H1 (cell line): ENCODE data around the gene HOTAIR.

Source experiments
- EZH2 ChIP-seq: fragments of 200-600 bp; sonication (generic); IDR thresholded peaks from 2 replicates; pipeline ENCODE4 v1.7.1; 2012; ENCODE audit warnings: low read depth, mild to moderate bottlenecking, moderate library complexity, low read length, inconsistent platforms; ENCODE audit not compliant: severe bottlenecking
- RAD21 ChIP-seq, 2 experiments: IDR thresholded peaks in 1 of 2; conservative IDR thresholded peaks in 1 of 2; 2 replicates each; pipeline ENCODE4 v1.6.1; 2011; ENCODE audit warnings: low read depth in 2 of 2, low read length in 2 of 2, improper control_type of control experiment in 1 of 2, inconsistent platforms in 1 of 2, mild to moderate bottlenecking in 1 of 2, moderate library complexity in 1 of 2
- RBBP5 ChIP-seq: IDR thresholded peaks from 2 replicates; pipeline ENCODE4 v1.7.1; 2012; ENCODE audit warnings: low read depth, mild to moderate bottlenecking, inconsistent platforms, low read length, moderate library complexity, borderline replicate concordance
- TF ChIP-seq, protein P1 (sequence below), 3 experiments: IDR thresholded peaks; 1 replicate in 2 of 3; 2 replicates in 1 of 3; pipeline versions ENCODE4 v1.5.1 to v1.6.1; 2011; ENCODE audit warnings: low read length in 3 of 3, mild to moderate bottlenecking in 3 of 3, inconsistent platforms in 2 of 3, low read depth in 1 of 3, moderate library complexity in 1 of 3; ENCODE audit not compliant: insufficient read depth in 1 of 3; ENCODE audit errors: control extremely low read depth in 1 of 3
- TF ChIP-seq, protein P2 (sequence below): IDR thresholded peaks from 2 replicates; pipeline ENCODE4 v1.6.1; 2012; ENCODE audit warnings: inconsistent platforms
- TF ChIP-seq, protein P3 (sequence below): IDR thresholded peaks from 2 replicates; pipeline ENCODE4 v1.6.1; 2012; ENCODE audit warnings: inconsistent platforms

DNA sequence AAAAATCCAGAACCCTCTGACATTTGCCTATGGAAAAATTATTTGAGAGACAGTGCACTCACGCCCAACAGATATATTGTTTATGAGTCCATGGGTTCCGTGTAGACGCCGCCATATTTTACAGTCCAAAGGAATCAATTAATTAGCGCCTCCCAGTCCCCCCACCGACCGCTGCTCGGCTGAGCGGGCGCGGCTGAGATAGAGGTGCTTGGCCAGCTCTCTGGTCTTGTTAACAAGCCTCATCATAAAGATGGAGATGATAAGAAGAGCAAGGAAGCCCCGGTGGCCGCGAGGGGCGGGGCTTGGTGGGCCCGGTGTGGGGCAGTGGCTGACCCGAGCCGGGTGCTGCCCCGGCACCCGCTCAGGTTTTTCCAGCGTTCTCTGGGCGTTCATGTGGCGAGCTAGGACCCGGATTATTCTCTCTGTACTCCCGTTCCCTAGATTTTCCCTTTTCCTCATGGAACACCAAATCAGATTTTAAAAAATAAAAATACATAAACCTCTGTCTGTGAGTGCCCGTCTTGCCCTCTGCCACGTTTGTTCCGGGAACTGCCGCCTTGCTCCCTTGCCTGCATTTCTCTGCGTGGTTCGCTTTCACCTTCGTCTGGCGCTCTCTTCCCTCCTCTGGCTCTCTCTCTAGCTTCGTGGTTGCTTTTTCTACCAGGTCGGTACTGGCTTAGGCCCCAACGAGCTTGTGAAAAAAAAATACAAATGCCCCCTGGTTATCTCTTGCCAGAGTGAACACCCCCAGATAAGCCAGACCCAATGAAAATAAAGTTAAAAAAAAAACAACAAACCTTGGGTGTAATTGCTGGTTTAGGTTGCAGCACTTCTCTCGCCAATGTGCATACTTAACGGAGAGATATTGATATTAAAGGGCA, 11.1 kb downstream of the HOTAIR start:
- TF ChIP-seq, protein P1, sequence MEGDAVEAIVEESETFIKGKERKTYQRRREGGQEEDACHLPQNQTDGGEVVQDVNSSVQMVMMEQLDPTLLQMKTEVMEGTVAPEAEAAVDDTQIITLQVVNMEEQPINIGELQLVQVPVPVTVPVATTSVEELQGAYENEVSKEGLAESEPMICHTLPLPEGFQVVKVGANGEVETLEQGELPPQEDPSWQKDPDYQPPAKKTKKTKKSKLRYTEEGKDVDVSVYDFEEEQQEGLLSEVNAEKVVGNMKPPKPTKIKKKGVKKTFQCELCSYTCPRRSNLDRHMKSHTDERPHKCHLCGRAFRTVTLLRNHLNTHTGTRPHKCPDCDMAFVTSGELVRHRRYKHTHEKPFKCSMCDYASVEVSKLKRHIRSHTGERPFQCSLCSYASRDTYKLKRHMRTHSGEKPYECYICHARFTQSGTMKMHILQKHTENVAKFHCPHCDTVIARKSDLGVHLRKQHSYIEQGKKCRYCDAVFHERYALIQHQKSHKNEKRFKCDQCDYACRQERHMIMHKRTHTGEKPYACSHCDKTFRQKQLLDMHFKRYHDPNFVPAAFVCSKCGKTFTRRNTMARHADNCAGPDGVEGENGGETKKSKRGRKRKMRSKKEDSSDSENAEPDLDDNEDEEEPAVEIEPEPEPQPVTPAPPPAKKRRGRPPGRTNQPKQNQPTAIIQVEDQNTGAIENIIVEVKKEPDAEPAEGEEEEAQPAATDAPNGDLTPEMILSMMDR (IDR thresholded peaks at IDR 0.05; ENCODE audit: control extremely low read depth in 1 of 3, insufficient read depth in 1 of 3, low read depth in 1 of 3, low read length in 3 of 3) = no peak
- TF ChIP-seq, protein P2, sequence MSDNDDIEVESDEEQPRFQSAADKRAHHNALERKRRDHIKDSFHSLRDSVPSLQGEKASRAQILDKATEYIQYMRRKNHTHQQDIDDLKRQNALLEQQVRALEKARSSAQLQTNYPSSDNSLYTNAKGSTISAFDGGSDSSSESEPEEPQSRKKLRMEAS = no peak
- TF ChIP-seq RBBP5 (no peak), EZH2 (peak; percentile 90), RAD21 (IDR thresholded peaks at IDR 0.05 in 1 of 2, conservative IDR thresholded peaks at IDR 0.05 in 1 of 2; ENCODE audit: low read depth in 2 of 2, low read length in 2 of 2) (no peak)
- TF ChIP-seq, protein P3, sequence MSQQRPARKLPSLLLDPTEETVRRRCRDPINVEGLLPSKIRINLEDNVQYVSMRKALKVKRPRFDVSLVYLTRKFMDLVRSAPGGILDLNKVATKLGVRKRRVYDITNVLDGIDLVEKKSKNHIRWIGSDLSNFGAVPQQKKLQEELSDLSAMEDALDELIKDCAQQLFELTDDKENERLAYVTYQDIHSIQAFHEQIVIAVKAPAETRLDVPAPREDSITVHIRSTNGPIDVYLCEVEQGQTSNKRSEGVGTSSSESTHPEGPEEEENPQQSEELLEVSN = no peak
